ENCODE data around the gene CLEC6A.

DNA sequence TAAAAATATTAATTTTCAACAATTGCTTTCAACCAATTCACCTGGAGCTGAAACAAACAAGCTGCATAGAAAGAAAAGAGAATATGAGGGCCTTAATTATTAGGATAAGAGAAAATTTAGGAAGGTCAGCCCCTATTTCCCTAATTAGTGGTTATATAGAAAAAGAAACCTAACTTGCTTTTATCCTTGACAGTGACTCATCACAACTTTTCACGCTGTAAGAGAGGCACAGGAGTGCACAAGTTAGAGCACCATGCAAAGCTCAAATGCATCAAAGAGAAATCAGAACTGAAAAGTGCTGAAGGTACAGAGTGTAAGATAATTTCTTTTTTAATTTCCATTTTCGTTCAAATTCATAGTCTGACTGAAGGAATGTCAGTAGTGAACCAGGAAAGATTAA lies 62.2 kb downstream of the CLEC6A start:
- TF ChIP-seq, protein P1, sequence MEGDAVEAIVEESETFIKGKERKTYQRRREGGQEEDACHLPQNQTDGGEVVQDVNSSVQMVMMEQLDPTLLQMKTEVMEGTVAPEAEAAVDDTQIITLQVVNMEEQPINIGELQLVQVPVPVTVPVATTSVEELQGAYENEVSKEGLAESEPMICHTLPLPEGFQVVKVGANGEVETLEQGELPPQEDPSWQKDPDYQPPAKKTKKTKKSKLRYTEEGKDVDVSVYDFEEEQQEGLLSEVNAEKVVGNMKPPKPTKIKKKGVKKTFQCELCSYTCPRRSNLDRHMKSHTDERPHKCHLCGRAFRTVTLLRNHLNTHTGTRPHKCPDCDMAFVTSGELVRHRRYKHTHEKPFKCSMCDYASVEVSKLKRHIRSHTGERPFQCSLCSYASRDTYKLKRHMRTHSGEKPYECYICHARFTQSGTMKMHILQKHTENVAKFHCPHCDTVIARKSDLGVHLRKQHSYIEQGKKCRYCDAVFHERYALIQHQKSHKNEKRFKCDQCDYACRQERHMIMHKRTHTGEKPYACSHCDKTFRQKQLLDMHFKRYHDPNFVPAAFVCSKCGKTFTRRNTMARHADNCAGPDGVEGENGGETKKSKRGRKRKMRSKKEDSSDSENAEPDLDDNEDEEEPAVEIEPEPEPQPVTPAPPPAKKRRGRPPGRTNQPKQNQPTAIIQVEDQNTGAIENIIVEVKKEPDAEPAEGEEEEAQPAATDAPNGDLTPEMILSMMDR (IDR thresholded peaks at IDR 0.05; ENCODE audit: low read depth, low read length): no peak
- TF ChIP-seq EZH2phosphoT487 (IDR thresholded peaks at IDR 0.05; ENCODE audit: low read depth): no peak

Measured in OCI-LY3 (cell line).